SH-SY5Y (cell line): Measurements from ENCODE around the gene RNF121.

Experiments
- GATA2 ChIP-seq: IDR thresholded peaks from 2 replicates; pipeline ENCODE4 v1.6.1; 2011; ENCODE audit warnings: mild to moderate bottlenecking, low read depth, low read length
- GATA3 ChIP-seq: IDR thresholded peaks from 2 replicates; pipeline ENCODE4 v1.6.1; 2011; ENCODE audit warnings: low read depth, mild to moderate bottlenecking, low read length, moderate library complexity

The RNF121 gene

DNA sequence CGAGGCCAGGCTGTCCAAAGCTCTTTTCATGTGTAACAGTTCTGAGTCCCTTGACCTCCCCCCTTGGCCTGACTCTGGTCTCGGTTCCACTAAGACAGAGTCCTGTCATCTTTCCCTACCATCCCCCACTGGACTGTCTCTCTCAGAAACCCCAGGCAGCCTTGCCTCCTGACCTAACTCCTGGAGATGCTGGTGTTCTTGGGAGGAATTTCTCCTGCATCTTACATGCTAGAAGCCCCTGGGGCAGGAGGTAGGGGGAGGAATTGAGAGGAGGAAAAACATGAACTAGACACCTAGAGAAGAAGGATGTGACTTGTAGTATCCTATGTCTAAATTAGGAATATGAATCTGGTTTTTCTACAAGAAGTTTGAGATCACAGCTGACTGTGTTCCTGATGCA is 69.2 kb downstream of the RNF121 start:
- no peak for TF ChIP-seq GATA2
- TF ChIP-seq GATA3: no peak

GRCh38 chr11:71998649-71999310 is 69.9 kb downstream of the RNF121 start, which contains the start of gene IL18BP:
Gene IL18BP (plus strand): TSS chr11:71998909. CDS start chr11:71999985, 1,076 bp downstream.
- TF ChIP-seq GATA3 (no peak), GATA2 (no peak)

- TF ChIP-seq GATA3 (no peak), GATA2 (no peak)
Observed at GRCh38 chr11:71999362-71999761, 70.5 kb downstream of the RNF121 start.

GRCh38 chr11:71999798-72000197 is 71.0 kb downstream of the RNF121 start:
- TF ChIP-seq GATA2: no peak
- no peak for TF ChIP-seq GATA3

- TF ChIP-seq GATA3 (no peak), GATA2 (no peak)
Observed at GRCh38 chr11:72000202-72000867, 71.5 kb downstream of the RNF121 start.

DNA sequence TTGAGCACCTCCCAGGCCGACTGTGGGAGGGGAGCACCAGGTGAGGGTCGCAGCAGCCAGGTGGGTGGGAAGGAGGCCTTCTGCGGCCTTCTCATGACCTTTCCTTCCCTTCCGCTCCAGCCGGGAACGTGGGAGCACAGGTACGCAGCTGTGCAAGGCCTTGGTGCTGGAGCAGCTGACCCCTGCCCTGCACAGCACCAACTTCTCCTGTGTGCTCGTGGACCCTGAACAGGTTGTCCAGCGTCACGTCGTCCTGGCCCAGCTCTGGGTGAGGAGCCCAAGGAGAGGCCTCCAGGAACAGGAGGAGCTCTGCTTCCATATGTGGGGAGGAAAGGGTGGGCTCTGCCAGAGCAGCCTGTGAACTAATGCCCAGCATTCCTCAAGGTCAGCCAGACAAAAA is 72.4 kb downstream of the RNF121 start:
- TF ChIP-seq GATA2: no peak
- no peak for TF ChIP-seq GATA3

GRCh38 chr11:72001834-72002591 is 73.2 kb downstream of the RNF121 start:
- TF ChIP-seq GATA3 (no peak), GATA2 (no peak)

- TF ChIP-seq GATA3 (no peak), GATA2 (no peak)
Observed at GRCh38 chr11:72002841-72003775, 74.3 kb downstream of the RNF121 start.

DNA sequence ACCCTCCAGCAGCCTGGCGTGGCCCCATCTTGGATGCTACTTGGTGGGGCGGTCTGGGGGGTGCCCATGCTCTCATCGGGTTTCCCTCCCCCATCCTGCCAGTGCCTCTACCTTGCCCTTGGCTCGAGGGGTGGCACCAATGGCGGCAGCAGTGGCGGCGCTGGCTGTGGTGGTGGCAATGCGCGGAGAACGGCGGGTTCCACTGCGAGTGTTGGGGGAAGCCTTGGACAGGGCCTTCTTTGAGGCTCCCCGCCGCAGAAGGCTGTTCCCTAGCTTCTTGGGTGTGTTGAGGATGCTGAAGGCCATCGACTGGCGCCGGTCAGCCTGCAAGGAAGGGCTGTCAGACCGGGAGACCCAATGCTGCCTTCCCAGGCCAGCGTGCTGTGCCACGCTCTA is 74.9 kb downstream of the RNF121 start:
- TF ChIP-seq GATA3 (no peak), GATA2 (no peak)

DNA sequence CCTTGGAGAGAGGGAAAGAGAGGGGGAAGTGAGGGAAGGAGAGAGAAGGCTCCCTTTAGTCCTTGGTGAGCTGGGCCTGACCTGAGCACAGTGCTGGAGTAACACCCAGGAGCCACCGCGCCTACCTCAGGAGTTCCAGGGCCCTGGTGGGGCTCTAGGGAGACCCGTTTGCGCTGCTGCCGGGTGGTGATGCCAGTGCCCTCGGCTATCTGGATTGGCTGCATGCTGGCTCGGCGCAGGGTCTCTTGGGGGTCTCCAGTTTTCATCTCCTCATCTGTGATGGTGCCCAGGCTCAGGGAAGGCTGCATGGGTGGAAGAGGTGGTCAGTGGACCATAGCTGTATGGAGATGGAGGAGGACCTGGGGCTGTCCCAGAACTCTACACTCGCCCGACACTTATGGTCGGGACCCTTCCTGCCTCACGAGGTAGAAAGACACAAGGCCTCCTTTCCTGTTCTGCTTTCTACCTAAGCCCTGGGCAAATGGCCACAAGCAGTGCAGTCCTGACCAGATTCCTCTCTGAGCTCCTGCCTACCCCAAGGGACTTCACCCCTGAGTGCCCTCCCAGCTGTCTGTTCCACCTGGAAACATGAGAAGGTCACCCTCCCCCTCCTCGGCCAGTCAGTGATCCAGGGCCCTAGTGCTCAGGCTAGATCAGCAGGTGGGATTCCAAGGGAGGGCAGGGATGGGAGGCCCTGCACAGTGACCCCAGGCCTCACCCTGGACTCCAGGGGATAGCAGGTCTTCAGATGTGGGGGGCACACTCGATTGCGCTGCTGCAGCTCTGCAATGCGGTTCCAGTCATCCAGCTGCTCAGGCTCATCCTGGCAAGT is 75.9 kb downstream of the RNF121 start:
- no peak for TF ChIP-seq GATA2
- TF ChIP-seq GATA3: no peak

GRCh38 chr11:72005347-72006260 is 76.8 kb downstream of the RNF121 start:
- TF ChIP-seq GATA3 (no peak), GATA2 (no peak)

GRCh38 chr11:72006309-72007088 is 77.7 kb downstream of the RNF121 start:
- TF ChIP-seq GATA2: no peak
